NCI-H1092 treated with DMSO at 0.1 percent for 48 hours (cell line): ENCODE measurements around the gene JOSD2.
"Not testable (repeated sequence)": the region's sequence is repeated elsewhere in the genome, so short reads cannot be mapped to it uniquely, and the experiment has no call there.

Source experiments
- DNase-seq: peaks from one replicate; lab custom pipeline; 2025; lab: John Stamatoyannopoulos, UW

JOSD2 gene

GRCh38 chr19:50475736-50476223 is 35.2 kb downstream of the JOSD2 start:
- DNase-seq: no peak

GRCh38 chr19:50475101-50475568 is 35.9 kb downstream of the JOSD2 start:
- DNase-seq: no peak

- not testable (repeated sequence) for DNase-seq
Observed at GRCh38 chr19:50473336-50473735, 37.7 kb downstream of the JOSD2 start.

GRCh38 chr19:50468818-50469217 is 42.2 kb downstream of the JOSD2 start:
- no peak for DNase-seq

GRCh38 chr19:50467566-50467965 is 43.4 kb downstream of the JOSD2 start:
- DNase-seq: no peak

DNA sequence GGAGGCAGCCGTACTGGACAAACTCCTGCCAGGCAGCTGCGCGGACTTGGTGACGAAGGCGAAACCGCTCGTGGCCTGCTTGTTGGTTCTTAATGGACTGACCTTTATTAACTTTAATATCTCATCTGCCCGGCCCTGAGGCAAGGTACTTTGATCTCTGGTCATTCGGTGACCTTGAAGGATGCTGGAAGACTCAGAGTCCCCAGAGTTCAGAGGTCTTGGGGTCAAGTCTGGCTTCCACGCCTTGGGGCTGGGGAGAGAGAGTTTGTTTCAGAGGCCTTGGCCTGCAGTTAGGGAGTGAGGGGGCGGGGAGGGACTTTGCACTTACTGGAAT is 44.3 kb downstream of the JOSD2 start:
- DNase-seq: no peak

- peak; percentile 52 for DNase-seq
Observed at GRCh38 chr19:50465986-50466705, 44.8 kb downstream of the JOSD2 start.

GRCh38 chr19:50465000-50465399 is 46.0 kb downstream of the JOSD2 start:
- DNase-seq: no peak

DNA sequence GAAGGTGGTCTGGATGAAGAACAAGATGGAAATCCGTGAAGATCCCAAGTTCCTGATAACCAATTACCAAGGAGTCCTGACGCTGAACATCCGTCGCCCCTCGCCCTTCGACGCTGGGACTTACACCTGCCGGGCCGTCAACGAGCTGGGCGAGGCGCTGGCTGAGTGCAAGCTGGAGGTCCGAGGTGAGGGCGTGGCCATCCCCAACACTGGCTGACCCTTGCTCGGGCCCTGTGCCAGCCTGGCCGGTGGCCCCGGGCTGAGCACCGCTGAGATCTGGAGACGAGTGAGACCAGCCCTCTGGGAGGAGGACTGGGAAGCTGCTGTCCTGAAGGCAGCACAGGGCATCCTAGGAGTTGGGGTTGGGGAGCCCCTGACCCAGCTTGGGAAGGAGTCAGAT is 46.6 kb downstream of the JOSD2 start:
- DNase-seq: no peak

DNA sequence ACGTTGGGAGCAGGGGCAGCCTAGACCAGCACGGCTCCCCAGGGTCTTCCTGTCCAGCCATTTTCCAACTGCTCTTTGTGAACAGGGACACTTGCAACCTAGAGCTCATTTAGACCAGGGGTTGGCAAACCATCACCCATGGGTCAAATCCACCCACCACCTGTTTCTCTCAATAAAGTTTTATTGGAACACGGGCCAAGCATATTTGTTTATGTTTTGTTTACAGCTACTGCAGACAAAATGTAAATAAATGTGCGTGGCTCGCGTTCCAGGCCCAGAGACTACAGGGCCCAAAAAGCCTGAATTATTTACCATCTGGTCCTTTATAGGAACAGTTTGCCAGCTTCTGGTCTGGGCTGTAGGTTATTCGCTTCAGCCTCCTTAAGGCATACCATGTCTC is 48.0 kb downstream of the JOSD2 start:
- DNase-seq: no peak

GRCh38 chr19:50461066-50461875 is 49.7 kb downstream of the JOSD2 start:
- DNase-seq: peak; percentile 45

DNA sequence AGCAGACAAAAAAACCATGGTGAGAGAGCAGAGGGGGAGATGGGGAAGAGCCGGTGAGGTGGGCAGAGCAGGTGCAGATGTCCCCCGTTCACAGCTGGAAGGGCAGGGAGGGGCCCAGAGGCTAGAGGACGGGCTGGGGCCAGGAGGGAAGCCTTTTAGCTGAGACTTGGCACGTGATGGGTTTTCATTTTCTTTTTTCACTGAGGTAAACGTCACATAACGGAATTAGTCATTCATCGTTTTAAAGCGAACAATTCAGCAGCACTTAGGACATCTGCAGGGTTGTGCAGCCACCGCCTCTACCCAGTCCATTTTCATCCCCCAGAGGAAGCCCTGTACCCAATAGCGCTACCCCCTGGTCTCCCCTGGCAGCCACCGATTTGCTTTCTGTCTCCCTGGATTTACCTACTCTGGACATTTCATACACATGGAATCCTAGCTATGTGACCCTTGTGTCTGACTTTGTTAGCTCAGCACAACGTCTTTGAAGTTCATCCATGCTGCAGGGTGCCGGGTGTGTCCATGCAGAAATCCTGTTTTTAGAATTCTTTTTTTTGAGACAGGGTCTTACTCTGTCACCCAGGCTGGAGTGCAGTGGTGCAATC is 50.7 kb downstream of the JOSD2 start:
- DNase-seq: no peak

DNA sequence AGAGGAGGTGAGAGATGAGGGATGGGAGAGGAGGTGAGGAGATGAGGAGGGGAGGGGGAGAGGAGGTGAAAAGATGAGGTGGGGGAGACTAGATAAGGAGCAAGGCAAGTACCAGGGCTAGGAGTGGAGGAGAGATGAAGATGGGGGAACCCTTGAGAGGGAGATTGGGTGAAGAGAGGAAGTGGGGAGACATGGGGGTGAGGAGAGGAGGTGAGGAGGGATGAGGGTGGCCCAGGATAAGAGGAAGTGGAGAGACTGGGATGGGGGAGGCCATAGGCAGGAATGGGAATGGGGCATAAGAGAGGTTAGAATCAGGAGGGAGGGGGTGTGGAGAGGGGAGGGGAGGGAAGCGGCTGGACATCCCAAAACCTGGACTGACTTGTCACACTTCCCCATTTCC is 51.4 kb downstream of the JOSD2 start:
- DNase-seq: no peak

DNA sequence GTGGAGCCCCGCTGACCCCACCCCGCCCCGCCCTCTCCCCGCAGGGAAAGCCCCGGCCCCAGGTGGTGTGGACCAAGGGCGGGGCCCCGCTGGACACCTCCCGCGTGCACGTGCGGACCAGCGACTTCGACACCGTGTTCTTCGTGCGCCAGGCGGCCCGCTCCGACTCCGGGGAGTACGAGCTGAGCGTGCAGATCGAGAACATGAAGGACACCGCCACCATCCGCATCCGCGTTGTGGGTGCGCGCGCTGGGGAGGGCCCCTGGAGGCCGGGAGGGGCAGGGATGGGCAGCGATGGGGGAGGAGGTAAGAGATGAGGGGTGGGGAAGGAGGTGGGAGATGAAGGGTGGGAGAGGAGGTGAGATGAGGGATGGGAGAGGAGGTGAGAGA is 51.9 kb downstream of the JOSD2 start:
- DNase-seq: no peak

DNA sequence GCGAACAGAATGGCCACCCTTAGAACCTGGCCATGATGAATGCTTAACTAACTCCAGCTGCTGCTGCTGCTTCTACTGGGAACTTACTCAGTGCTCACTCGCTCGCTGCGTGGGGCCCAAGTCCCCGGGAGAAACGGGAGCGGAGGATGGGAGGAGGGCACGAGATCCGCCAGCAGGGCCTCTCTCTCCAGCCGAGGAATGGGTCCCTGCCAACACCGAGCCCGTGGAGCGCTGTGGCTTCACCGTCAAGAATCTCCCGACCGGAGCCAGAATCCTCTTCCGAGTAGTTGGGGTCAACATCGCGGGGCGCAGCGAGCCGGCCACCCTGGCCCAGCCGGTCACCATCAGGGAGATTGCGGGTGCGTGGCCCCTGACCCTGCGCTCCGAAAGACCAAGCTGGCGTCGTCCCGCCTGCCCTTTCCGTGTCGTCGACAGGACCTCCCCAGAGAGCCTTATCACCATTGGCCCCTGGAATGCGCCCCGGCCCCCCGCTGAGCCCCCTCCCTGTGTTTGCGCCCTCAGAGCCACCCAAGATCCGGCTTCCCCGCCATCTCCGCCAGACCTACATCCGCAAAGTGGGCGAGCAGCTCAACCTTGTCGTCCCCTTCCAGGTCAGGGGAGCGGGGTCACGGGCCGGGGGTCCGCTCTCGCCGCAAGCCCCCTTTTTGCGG is 52.5 kb downstream of the JOSD2 start:
- no peak for DNase-seq

GRCh38 chr19:50457300-50457699 is 53.7 kb downstream of the JOSD2 start:
- DNase-seq: no peak
